Esophagus muscularis mucosa (tissue), 4 donors: ENCODE data around the gene ASS1. TPM values are rescaled to one million over a fixed set of nuclear protein-coding genes. Genes with fewer than 3 reads are reported as not detected.

Experiments
- DNase-seq: peaks from one replicate; pipeline ENCODE4 v3.0.0-alpha.2; 2017; ENCODE audit errors: extremely low spot score
- H3K27ac ChIP-seq, 4 donors: fragments of 200-600 bp; sonication (generic); replicated peaks in 1 of 4; 1 replicate in 3 of 4; 2 replicates in 1 of 4; pipeline ENCODE4 v1.5.1; 2016 to 2019; ENCODE audit warnings: mild to moderate bottlenecking in 1 of 4
- H3K27me3 ChIP-seq, 4 donors: fragments of 200-600 bp; sonication (generic); one replicate each; pipeline versions ENCODE4 v1.5.1 to v1.6.0; 2016 to 2019
- H3K36me3 ChIP-seq, 4 donors: fragments of 200-600 bp; sonication (generic); one replicate each; pipeline ENCODE4 v1.5.1; 2016 to 2019
- H3K4me1 ChIP-seq, 4 donors: fragments of 200-600 bp; sonication (generic); one replicate each; pipeline ENCODE4 v1.5.1; 2016 to 2019
- H3K4me3 ChIP-seq, 4 donors: fragments of 200-600 bp; sonication (generic); 1 replicate in 2 of 4; 2 replicates in 2 of 4; pipeline ENCODE4 v1.5.1; 2016 to 2019; ENCODE audit warnings: mild to moderate bottlenecking in 4 of 4, moderate library complexity in 1 of 4
- H3K9me3 ChIP-seq, 4 donors: fragments of 200-600 bp; sonication (generic); 1 replicate in 3 of 4; 2 replicates in 1 of 4; pipeline ENCODE4 v1.5.1; 2016 to 2019
- CTCF ChIP-seq, 3 experiments: fragments of 200-600 bp in 2 of 3; fragments of 450-650 bp in 1 of 3; sonication (generic) in 2 of 3; IDR thresholded peaks; one replicate each; pipeline ENCODE4 v1.5.1; 2017 to 2019; ENCODE audit warnings: antibody characterized with exemption in 3 of 3, mild to moderate bottlenecking in 2 of 3, moderate library complexity in 1 of 3
- EP300 ChIP-seq: sonication (generic); formaldehyde crosslinking; IDR thresholded peaks from one replicate; pipeline ENCODE4 v1.6.1; 2017; ENCODE audit warnings: antibody characterized with exemption
- POLR2A ChIP-seq: fragments of 450-650 bp; IDR thresholded peaks from one replicate; pipeline ENCODE4 v1.6.1; 2017; ENCODE audit warnings: antibody characterized with exemption, moderate library complexity, mild to moderate bottlenecking, low read depth
- POLR2AphosphoS5 ChIP-seq, 2 donors: sonication (generic); formaldehyde crosslinking; IDR thresholded peaks; one replicate each; pipeline ENCODE4 v1.6.1; 2017; ENCODE audit warnings: antibody characterized with exemption in 2 of 2
- WGBS: methylation state at CpG from one replicate; pipeline ENCODE4 v1.1.5; 2018; 5-methylcytosine and 5-hydroxymethylcytosine counted together
- intact Hi-C: fragments of 100-400 bp; cut with DNase I; formaldehyde crosslinking; loops from one replicate; pipeline ENCODE4 v1.15.1; 2023
- total RNA-seq, 4 donors: library from RNA; depleted of rRNA; stranded (reverse); fragments of >200 nt; gene quantifications; one replicate each; pipeline versions ENCODE4 v1.1.0 to v1.2.1, GENCODE V29; 2016

Gene ASS1
- total RNA-seq, 4 donors from 2014 or later: 67.7 to 113 (median 97.1) TPM

DNA sequence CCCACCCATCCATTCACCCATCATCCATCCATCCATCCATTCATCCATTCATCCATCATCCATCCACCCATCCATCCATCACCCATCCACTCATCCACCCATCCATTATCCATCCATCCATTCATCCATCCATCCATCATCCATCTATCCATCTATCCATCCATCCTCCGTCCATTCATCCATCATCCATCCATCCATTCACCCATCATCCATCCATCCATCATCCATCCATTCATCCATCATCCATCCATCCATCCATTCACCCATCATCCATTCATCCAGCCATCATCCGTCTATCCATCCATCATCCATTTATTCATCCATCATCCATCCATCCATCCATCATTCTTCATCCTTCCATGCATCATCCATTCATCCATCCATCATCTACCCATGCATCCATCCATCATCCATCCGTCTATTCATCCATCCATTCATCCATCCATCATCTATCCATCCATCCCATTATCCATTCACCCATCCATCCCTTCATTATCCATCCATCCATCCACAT lies 10.1 kb downstream of the ASS1 start:
- no peak overlapping the region for H3K27ac ChIP-seq
- no peak for DNase-seq
- H3K4me1 ChIP-seq: peaks cover 37 to 45% (median 40%) of the 10 kb centered on the region in 4 donors
- no peak for TF ChIP-seq EP300
- no peak for TF ChIP-seq POLR2AphosphoS5 (IDR thresholded peaks at IDR 0.05)
- intact Hi-C loops: no loop called here
- no peak overlapping the region for H3K4me3 ChIP-seq
- 58% methylated on average over 3 of the region's 3 CpGs for WGBS
- no peaks in the 10 kb centered on the region for H3K9me3 ChIP-seq
- no peaks in the 10 kb centered on the region for H3K27me3 ChIP-seq
- peaks cover 0 to 17% (median 8%) of the 10 kb centered on the region in 4 donors for H3K36me3 ChIP-seq

DNA sequence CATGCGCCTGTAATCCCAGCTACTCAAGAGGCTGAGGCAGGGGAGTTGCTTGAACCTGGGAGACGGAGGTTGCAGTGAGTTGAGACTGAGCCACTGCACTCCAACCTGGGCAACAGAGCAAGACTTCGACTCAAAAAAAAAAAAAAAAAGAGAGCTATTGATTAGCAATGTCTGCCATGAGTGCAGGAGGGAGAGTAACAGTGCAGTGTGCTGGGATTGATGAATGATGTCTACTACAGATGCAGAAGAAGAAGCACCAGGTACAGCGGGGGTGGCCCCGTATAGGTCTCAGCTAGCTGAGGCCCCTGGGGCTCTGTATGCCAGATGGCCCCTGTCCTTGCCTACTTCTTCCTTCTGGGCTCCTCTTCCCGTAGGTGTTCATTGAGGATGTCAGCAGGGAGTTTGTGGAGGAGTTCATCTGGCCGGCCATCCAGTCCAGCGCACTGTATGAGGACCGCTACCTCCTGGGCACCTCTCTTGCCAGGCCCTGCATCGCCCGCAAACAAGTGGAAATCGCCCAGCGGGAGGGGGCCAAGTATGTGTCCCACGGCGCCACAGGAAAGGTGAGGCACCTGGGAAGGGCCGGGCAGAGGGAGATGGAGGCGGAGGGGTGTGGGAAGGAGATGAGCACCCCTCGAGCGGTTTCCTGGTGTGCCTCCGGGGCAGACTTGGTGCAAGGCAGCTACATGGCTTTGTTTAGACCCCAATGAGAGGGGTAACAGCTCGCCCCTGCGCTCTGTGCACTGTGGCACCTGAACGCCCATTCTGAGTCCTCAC lies 13.5 kb downstream of the ASS1 start:
- no peak overlapping the region for H3K4me3 ChIP-seq
- peaks cover 0 to 35% (median 25%) of the 10 kb centered on the region in 4 donors for H3K36me3 ChIP-seq
- no peaks in the 10 kb centered on the region for H3K9me3 ChIP-seq
- 92% methylated on average over 20 of the region's 23 CpGs for WGBS
- peaks cover 11 to 26% (median 17%) of the 10 kb centered on the region in 4 donors for H3K4me1 ChIP-seq
- intact Hi-C loops: no loop called here
- TF ChIP-seq CTCF (IDR thresholded peaks at IDR 0.05): no peak
- TF ChIP-seq EP300: no peak
- TF ChIP-seq POLR2A: no peak
- TF ChIP-seq POLR2AphosphoS5 (IDR thresholded peaks at IDR 0.05): no peak
- H3K27me3 ChIP-seq: no peaks in the 10 kb centered on the region
- H3K27ac ChIP-seq: no peak overlapping the region
- no peak for DNase-seq

- H3K4me1 ChIP-seq: peaks cover 6 to 21% (median 12%) of the 10 kb centered on the region in 4 donors
- H3K4me3 ChIP-seq: no peak overlapping the region
- H3K27me3 ChIP-seq: no peaks in the 10 kb centered on the region
- intact Hi-C loops: no loop called here
- H3K27ac ChIP-seq: no peak overlapping the region
- no peaks in the 10 kb centered on the region for H3K9me3 ChIP-seq
- TF ChIP-seq POLR2AphosphoS5 (IDR thresholded peaks at IDR 0.05): no peak
- DNase-seq: no peak
- WGBS: 95% methylated on average over 4 of the region's 5 CpGs
- H3K36me3 ChIP-seq: peaks cover 0 to 39% (median 29%) of the 10 kb centered on the region in 4 donors
Observed at GRCh38 chr9:130458804-130459067, 14.0 kb downstream of the ASS1 start.

- WGBS: 71% methylated on average over 8 of the region's 8 CpGs
- intact Hi-C loops: no loop called here
Observed at GRCh38 chr9:130459151-130459550, 14.4 kb downstream of the ASS1 start.

GRCh38 chr9:130459941-130460669 lies 15.3 kb downstream of the ASS1 start:
- DNase-seq: no peak
- intact Hi-C loops: loop anchor here (10.0 kb wide), 1 partner anchor 115 kb away; the partner anchor contains the start of gene FUBP3
- WGBS: 82% methylated on average over 11 of the region's 11 CpGs
- Histone ChIP-seq H3K4me3 (no peak overlapping the region), H3K4me1 (peaks cover 4 to 15% (median 7%) of the 10 kb centered on the region in 4 donors), H3K27ac (no peak overlapping the region), H3K27me3 (no peaks in the 10 kb centered on the region), H3K36me3 (peaks cover 8 to 50% (median 42%) of the 10 kb centered on the region in 4 donors), H3K9me3 (no peaks in the 10 kb centered on the region)
- TF ChIP-seq POLR2A (no peak), CTCF (IDR thresholded peaks at IDR 0.05) (no peak), POLR2AphosphoS5 (IDR thresholded peaks at IDR 0.05) (no peak), EP300 (no peak)

More at GRCh38 chr9:130459151-130459550, 14.4 kb downstream of the ASS1 start:
- Histone ChIP-seq H3K27ac (no peak overlapping the region), H3K4me3 (no peak overlapping the region), H3K4me1 (peaks cover 4 to 17% (median 8%) of the 10 kb centered on the region in 4 donors), H3K9me3 (no peaks in the 10 kb centered on the region), H3K27me3 (no peaks in the 10 kb centered on the region), H3K36me3 (peaks cover 3 to 43% (median 33%) of the 10 kb centered on the region in 4 donors)
- TF ChIP-seq POLR2AphosphoS5 (IDR thresholded peaks at IDR 0.05) (no peak), CTCF (IDR thresholded peaks at IDR 0.05) (no peak), POLR2A (no peak), EP300 (no peak)
- DNase-seq: no peak
